ENCODE measurements around the gene KCNK15. TPM values are rescaled to one million over a fixed set of nuclear protein-coding genes. Genes with fewer than 3 reads are reported as not detected.

KCNK15 gene
- total and polyA plus RNA-seq, 10 of the 15 experiments (the other 5 are each of a cell fraction or from before 2014, with no cell fraction given), result not detected

GRCh38 chr20:44715499-44716308 lies 30.0 kb upstream of the KCNK15 start:
- no peaks in the 10 kb centered on the region for H4K20me1 ChIP-seq (ENCODE audit: control insufficient read depth, insufficient read depth)
- no peak overlapping the region for H3K9ac ChIP-seq (ENCODE audit: control insufficient read depth, insufficient read depth, low read length)
- 29% methylated on average over 5 of the region's 5 CpGs for WGBS (ENCODE audit: insufficient coverage, insufficient replicate concordance, low lambda C conversion rate, missing lambda C conversion rate)
- no peaks in the 10 kb centered on the region for H3K79me2 ChIP-seq (ENCODE audit: control insufficient read depth, insufficient read depth, low read length)
- H3K4me2 ChIP-seq (ENCODE audit: control insufficient read depth, insufficient read depth), result no peak overlapping the region
- ChIA-PET POLR2A (no interaction called here), SMC1A (ENCODE audit: uncharacterized antibody, unreplicated experiment) (no interaction called here), RAD21 (ENCODE audit: unreplicated experiment) (no interaction called here), CTCF (interaction anchor here (0.6 kb wide), 1 partner anchor 31 kb away, joined by 3 read pairs; no protein-coding TSS in a partner anchor)
- FAIRE-seq, result no peak
- no peaks in the 10 kb centered on the region for H3K4me1 ChIP-seq (ENCODE audit: control insufficient read depth, insufficient read depth, low read length)
- H3K27me3 ChIP-seq (replicated peaks in 1 of 2; ENCODE audit: control insufficient read depth in 2 of 2, insufficient read depth in 2 of 2, low read length in 1 of 2), result peaks cover 1 to 3% of the 10 kb centered on the region in 2 experiments; a peak in 2 of 4 replicates
- no peaks in the 10 kb centered on the region for H3K36me3 ChIP-seq (ENCODE audit: control insufficient read depth in 2 of 2, insufficient read depth in 2 of 2, low read length in 1 of 2)
- H2AFZ ChIP-seq (ENCODE audit: control insufficient read depth, low read depth, low read length), result no peak overlapping the region
- intact Hi-C loops (cut with micrococcal nuclease; ENCODE audit: unreplicated experiment), result no loop called here
- BruUV-seq (replicated peaks), result no TSS peak
- ATAC-seq, result no peak
- H3K4me3 ChIP-seq, result no peak overlapping the region
- H3K9me3 ChIP-seq (replicated peaks; ENCODE audit: control insufficient read depth, insufficient read depth, low read length), result no peaks in the 10 kb centered on the region
- in situ Hi-C loops (cut with MboI), result no loop called here
- no peak for DNase-seq (ENCODE audit: low read depth, low spot score)
- no peak overlapping the region for H3K27ac ChIP-seq (ENCODE audit: control insufficient read depth, insufficient read depth)
- TF ChIP-seq SP1 (IDR thresholded peaks at IDR 0.05; ENCODE audit: low read depth, low read length), result no peak
- TF ChIP-seq TARDBP (IDR thresholded peaks at IDR 0.05; ENCODE audit: borderline replicate concordance), result no peak
- no peak for TF ChIP-seq SMAD1 (IDR thresholded peaks at IDR 0.05; ENCODE audit: low read depth, partially characterized antibody)
- TF ChIP-seq ESRRA (IDR thresholded peaks at IDR 0.05; ENCODE audit: low read length), result no peak
- TF ChIP-seq HCFC1 (IDR thresholded peaks at IDR 0.05; ENCODE audit: low read length), result no peak
- TF ChIP-seq SMC3 (IDR thresholded peaks at IDR 0.05; ENCODE audit: borderline replicate concordance, low read length), result no peak
- no peak for TF ChIP-seq ZBTB4 (CRISPR knock-in tag; IDR thresholded peaks at IDR 0.05)
- no peak for TF ChIP-seq IRF4 (IDR thresholded peaks at IDR 0.05; ENCODE audit: low read depth, low read length)
- no peak for TF ChIP-seq SMARCA5 (IDR thresholded peaks at IDR 0.05)
- TF ChIP-seq RAD21 (IDR thresholded peaks at IDR 0.05; ENCODE audit: insufficient read depth, low read depth, low read length), result no peak
- no peak for TF ChIP-seq NR2F1 (conservative IDR thresholded peaks at IDR 0.05)
